Urinary bladder (tissue), 4 donors: Measurements from ENCODE around the gene CLSTN2. TPM values are rescaled to one million over a fixed set of nuclear protein-coding genes. Genes with fewer than 3 reads are reported as not detected.

ENCODE experiments used
- DNase-seq: peaks from one replicate; pipeline ENCODE4 v3.0.0-alpha.2; 2015; ENCODE audit errors: extremely low spot score
- H3K27ac ChIP-seq: one replicate; pipeline ENCODE4 v1.5.1; 2013; ENCODE audit warnings: low read depth, mild to moderate bottlenecking, moderate library complexity
- H3K36me3 ChIP-seq: one replicate; pipeline ENCODE4 v1.6.1; 2013; ENCODE audit warnings: mild to moderate bottlenecking, moderate library complexity; ENCODE audit not compliant: insufficient read depth
- H3K4me1 ChIP-seq: one replicate; pipeline ENCODE4 v1.6.1; 2013; ENCODE audit warnings: mild to moderate bottlenecking, moderate library complexity; ENCODE audit not compliant: insufficient read depth
- H3K4me3 ChIP-seq: one replicate; pipeline ENCODE4 v1.5.1; 2013; ENCODE audit warnings: low read depth, low read length
- whole genome bisulfite sequencing: extraction: QIAGEN DNeasy Blood & Tissue Kit; methylation state at CpG from one replicate; pipeline ENCODE4 v1.1.7; 2013; 5-methylcytosine and 5-hydroxymethylcytosine counted together
- polyA plus RNA-seq: library from polyadenylated mRNA; stranded (reverse); fragments of 200-250 nt; gene quantifications from one replicate; pipeline ENCODE4 v1.2.3, GENCODE V29; 2013
- total RNA-seq: library from RNA; depleted of rRNA; stranded (reverse); fragments of >200 nt; gene quantifications from one replicate; pipeline ENCODE4 v1.2.3, GENCODE V29; 2014
- donor health status: healthy with polysubstance abuse.
- donor health status: healthy.

CLSTN2 gene
- total and polyA plus RNA-seq, 2 donors: 1.1 to 4.9 TPM

DNA sequence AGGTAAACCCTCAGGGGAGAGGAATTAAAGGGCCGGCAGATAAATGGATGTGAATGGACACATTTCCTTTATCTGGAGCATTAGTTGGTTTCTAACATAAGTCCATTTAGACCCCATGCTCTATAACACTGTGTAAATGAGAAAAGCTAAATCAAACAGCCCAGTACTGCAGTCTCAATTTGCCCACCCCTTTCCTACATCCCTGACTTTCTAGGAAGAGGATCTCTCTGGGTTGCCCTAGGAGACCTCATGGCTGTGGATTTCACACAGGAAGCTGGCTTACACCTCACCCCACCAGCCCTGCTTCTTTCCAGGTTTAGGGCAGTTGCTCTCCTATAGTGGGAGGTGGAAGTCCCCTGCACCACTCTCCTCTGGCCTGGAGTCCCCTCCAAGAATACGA, 126.2 kb downstream of the CLSTN2 start:
- Histone ChIP-seq H3K36me3 (no peaks in the 10 kb centered on the region), H3K4me1 (no peaks in the 10 kb centered on the region), H3K4me3 (no peak overlapping the region), H3K27ac (no peak overlapping the region)
- no peak for DNase-seq
- WGBS: 80% methylated on average over 2 of the region's 2 CpGs

DNA sequence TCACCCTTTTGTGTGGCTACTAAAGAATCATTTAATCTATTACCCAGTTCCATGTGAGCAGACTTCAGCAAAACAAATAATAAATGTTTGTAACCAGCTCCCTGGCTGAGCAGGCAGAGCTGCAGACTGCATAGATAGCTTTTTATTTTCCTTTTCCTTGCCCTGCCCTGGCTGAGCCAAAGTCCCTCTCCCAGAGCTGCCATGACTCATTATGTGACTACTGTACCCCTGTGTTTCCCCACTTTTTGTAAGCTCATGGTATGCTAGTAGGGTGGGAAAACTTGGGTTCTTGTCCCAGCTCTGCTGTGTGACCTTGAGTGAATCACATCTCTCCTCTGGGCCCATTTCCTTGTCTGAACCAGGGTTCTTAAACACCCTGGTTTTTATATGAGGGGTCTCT, 127.5 kb downstream of the CLSTN2 start:
- DNase-seq: no peak
- Histone ChIP-seq H3K4me3 (no peak overlapping the region), H3K4me1 (no peaks in the 10 kb centered on the region), H3K36me3 (no peaks in the 10 kb centered on the region), H3K27ac (no peak overlapping the region)

DNA sequence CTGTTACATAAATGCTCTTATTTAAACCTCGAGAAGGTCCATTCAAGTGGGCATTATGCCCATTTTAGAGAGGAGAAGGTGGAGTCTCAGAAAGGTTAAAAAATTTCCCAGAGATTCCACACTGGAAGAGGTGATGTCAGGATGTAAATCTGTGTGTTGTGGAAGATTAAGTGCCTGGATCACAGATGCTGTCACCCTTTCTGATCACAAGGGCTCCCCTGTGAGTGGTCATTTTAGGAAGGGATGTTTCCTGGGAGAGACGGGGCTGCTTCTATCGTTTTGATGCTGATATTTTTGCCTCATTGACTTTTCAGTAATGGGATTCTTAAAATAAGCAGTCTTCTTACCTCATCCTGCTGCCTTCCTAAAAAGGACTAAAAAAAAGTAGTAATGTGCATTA, 132.5 kb downstream of the CLSTN2 start:
- WGBS: 49% methylated on average over 3 of the region's 3 CpGs
- DNase-seq: no peak
- no peaks in the 10 kb centered on the region for H3K4me1 ChIP-seq
- H3K36me3 ChIP-seq: no peaks in the 10 kb centered on the region
- no peak overlapping the region for H3K4me3 ChIP-seq
- H3K27ac ChIP-seq: no peak overlapping the region

DNA sequence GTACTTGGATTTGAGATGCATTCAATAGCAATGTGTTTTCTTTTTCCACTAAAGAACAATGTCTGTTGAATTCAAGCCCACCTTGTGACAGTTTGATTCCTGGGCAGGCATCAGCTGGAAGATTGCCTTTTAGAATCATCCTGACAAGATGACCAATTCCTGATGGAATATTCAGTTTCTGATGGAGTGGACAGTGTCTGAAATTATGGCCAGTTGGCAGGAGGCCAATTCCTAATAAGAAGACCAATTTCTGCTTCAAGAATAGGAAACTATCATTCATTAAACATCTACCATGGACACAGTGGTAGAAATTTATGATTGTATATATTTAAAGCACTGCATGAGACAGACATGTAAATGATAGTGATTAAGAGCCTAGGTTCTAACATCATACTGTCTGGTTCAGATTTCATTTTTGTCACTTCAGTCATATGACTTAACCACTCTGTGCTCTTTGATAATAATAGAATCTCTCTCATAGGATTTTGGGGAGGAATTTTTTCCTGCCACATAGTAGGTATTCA, 133.6 kb downstream of the CLSTN2 start:
- DNase-seq: no peak
- H3K4me3 ChIP-seq: no peak overlapping the region
- H3K4me1 ChIP-seq: no peaks in the 10 kb centered on the region
- H3K27ac ChIP-seq: no peak overlapping the region
- no peaks in the 10 kb centered on the region for H3K36me3 ChIP-seq

DNA sequence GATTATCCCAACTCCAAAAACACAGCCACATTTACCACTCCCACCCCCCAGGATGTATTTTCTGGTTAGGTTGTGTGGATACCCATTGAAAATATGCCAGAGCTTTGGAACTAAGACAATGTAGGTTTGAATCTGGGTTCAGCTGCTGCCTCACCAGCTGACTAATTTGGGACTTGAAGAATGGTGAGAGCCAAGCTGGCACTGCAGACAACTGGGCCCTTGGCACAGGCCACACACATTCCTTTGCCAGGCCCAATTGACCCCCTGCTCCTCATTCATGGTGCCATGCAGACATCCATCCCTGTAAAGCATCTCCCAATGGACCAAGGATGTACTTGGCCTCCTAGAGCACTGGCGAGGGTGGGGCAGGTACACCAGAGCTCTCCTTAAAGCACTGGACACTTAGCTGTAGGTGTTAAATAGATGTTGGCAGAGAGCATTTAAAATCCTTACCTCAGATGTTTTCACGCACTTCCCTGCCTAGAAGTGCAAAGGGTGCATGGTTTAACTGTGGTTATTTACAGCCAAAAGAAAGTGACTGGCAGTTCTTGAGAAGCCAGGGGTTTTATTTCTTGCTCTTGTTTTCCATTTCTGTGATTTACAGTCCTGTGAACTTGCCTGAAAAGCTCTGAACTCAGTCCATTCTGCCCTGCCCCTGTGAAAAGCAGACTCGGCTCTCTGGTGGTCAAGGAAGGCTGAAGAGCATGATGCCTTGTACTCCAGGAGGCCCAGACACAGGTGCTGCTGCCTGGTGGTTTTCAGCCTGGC, 138.5 kb downstream of the CLSTN2 start:
- H3K27ac ChIP-seq: no peak overlapping the region
- H3K4me3 ChIP-seq: no peak overlapping the region
- H3K36me3 ChIP-seq: no peaks in the 10 kb centered on the region
- DNase-seq: no peak
- no peaks in the 10 kb centered on the region for H3K4me1 ChIP-seq
- WGBS: 87% methylated on average over 3 of the region's 3 CpGs

DNA sequence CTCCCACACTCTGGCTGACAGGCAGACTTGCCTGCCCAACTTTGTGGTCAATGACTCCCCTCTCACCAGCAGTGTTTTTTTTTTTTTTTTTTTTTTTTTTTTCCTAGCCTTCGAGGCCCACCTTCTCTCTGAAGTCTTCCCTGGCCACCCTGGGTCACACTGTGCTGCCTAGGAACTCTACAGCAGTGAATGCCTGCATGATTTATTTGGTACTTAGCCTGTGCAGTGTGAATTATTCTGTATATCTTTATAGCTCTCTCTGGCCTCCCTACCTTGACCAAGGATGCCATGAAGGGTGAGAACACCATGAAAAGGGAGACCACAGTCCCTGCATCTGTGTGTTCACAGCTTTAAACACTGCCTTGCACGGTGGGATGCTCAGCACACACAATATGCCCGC, 141.6 kb downstream of the CLSTN2 start:
- H3K4me1 ChIP-seq: no peaks in the 10 kb centered on the region
- H3K27ac ChIP-seq: no peak overlapping the region
- WGBS: 80% methylated on average over 3 of the region's 3 CpGs
- no peak overlapping the region for H3K4me3 ChIP-seq
- no peak for DNase-seq
- no peaks in the 10 kb centered on the region for H3K36me3 ChIP-seq

DNA sequence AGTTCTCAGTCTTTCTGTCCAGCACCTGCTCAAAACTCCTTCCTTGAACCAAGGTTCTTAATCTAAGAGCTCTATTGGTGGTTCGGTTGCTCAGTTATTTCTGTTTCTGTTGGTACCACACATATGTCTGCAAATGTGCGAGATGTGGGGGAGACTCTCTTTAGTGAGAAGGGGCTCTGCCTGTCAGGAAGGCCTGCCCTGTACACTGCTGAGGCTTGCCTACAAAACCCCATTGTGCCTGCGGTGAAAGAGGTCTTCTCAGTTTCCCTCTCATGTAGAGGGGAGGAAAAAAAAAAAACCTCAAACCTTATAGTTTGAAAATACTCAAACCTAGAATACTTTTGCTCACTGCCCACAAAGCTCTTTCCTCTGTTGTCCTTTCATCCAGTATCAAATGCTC, 142.4 kb downstream of the CLSTN2 start:
- DNase-seq: no peak
- Histone ChIP-seq H3K4me1 (no peaks in the 10 kb centered on the region), H3K4me3 (no peak overlapping the region), H3K27ac (no peak overlapping the region), H3K36me3 (no peaks in the 10 kb centered on the region)
- WGBS: 97% methylated on average over 3 of the region's 3 CpGs

DNA sequence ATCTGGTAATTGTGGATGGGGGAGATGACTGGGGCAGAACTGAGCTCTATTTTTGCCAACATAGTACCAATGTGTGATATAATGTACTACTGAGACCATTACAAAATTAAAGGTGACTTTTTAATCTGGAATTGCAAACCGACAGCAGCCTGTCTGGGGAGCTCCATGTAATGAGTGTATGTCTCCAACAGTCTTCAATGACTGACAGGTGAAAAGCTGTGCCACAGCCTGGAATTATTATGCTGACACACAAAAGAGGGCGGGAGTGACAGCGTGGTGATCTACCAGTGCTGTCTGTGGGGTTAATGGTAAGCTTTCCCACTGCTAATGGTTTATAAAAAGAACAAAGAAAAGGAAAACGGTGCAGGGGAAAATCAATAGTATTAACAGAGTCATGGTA, 143.4 kb downstream of the CLSTN2 start:
- Histone ChIP-seq H3K4me1 (no peaks in the 10 kb centered on the region), H3K4me3 (no peak overlapping the region), H3K27ac (no peak overlapping the region), H3K36me3 (no peaks in the 10 kb centered on the region)
- 82% methylated on average over 4 of the region's 4 CpGs for WGBS
- DNase-seq: no peak

DNA sequence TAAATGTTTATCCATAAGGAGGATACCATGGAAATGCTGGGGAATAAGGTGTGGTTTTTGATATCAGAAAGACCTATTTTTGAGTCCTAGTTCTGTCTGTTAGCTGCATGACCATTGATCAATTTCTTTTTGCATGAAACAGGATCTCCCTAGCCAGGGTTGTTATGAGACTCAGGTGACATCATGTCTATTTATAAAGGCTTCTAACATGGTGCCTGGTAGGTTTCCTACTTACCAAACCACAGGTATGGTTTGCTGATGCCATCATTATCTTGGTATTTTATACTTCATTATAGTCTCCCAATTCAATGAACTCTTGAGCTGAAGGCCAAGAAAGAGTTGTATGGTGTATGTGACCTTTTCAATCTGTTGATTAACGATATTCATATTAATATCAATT, 144.0 kb downstream of the CLSTN2 start:
- no peak overlapping the region for H3K27ac ChIP-seq
- no peak overlapping the region for H3K4me3 ChIP-seq
- H3K4me1 ChIP-seq: no peaks in the 10 kb centered on the region
- no peaks in the 10 kb centered on the region for H3K36me3 ChIP-seq
- DNase-seq: no peak
- 92% methylated on average over 1 of the region's 1 CpG for WGBS

DNA sequence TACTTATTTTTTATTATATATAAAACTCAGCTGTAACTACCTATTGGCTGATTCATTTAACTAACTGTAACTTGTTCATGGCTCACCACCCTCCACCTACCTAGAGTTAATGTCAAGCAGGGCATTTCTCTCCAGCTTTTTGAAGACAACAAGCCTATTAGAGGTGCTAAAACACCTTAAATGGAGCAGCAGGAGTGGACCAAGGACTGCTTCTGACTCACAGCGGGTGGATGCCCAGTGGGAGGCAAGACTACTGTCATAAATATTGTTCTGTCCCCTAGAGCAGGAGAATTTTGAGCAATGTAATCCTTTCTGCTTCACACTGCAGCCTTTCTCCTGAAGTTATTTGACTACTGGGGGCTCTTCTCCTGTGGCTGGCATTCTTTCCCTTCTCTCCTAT, 146.9 kb downstream of the CLSTN2 start:
- no peak overlapping the region for H3K27ac ChIP-seq
- no peaks in the 10 kb centered on the region for H3K36me3 ChIP-seq
- H3K4me1 ChIP-seq: no peaks in the 10 kb centered on the region
- 71% methylated on average over 1 of the region's 1 CpG for WGBS
- no peak for DNase-seq
- H3K4me3 ChIP-seq: no peak overlapping the region

DNA sequence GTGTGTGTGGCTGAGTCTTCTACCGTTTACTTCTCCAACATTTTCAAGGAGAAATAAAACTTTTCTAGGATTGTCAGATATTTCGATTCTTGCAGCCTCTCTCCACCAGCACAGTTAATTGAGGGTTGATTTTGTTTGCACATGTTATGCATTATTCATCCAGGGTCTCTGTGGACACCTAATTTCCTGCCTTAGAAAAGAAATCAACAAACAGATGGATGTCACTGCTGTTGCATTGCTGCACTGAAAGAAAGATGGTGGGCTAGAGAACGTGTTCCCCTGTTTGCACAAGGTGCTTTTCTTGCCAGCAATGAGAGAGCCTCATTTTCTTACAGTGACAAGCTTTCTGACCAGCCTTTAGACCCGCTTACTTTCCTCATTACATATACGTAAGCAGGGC, 150.0 kb downstream of the CLSTN2 start:
- DNase-seq: no peak
- no peaks in the 10 kb centered on the region for H3K36me3 ChIP-seq
- H3K4me1 ChIP-seq: no peaks in the 10 kb centered on the region
- no peak overlapping the region for H3K4me3 ChIP-seq
- no peak overlapping the region for H3K27ac ChIP-seq
- 79% methylated on average over 5 of the region's 5 CpGs for WGBS

DNA sequence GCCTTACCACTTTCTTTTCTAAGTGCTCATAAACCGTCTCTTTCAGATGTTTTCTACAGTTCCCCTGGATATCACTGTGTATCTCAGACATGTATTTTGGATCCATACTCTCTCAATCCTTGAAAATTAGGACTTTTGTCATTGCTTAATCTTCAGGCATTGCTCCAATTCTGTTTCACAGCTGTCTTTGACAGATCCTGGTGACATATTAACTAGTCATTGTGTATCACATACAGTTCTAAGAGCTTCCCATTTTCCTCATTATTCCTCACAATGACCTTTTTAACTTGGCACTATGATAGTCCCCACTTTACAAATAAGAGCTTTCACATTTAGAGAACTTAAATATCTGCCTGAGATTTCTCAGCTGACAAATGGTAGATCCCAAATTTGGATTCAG, 151.7 kb downstream of the CLSTN2 start:
- WGBS: 78% methylated on average over 1 of the region's 1 CpG
- DNase-seq: no peak

DNA sequence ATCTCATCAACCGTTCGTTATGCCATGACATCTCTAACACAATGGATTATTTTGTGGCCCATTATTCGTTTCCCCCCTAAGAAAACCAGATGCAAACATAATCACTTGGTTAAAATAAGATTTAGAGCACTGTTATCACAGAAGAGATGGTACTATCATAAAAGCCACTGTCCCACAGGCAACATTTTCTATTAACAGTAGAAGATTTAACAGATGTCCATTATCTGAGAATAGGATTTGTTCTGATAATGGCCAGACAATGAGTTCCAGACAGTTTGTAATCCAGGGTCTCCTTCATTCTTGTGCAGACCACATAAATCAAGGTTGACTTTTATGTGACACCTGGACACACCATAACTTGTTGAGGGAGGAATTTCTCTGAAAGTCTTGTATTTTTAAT, 153.1 kb downstream of the CLSTN2 start:
- Histone ChIP-seq H3K27ac (no peak overlapping the region), H3K4me1 (no peaks in the 10 kb centered on the region), H3K36me3 (no peaks in the 10 kb centered on the region), H3K4me3 (no peak overlapping the region)
- DNase-seq: no peak
- WGBS: 67% methylated on average over 3 of the region's 3 CpGs

More for the DNA sequence above, 151.7 kb downstream of the CLSTN2 start:
- Histone ChIP-seq H3K36me3 (no peaks in the 10 kb centered on the region), H3K27ac (no peak overlapping the region), H3K4me1 (no peaks in the 10 kb centered on the region), H3K4me3 (no peak overlapping the region)

DNA sequence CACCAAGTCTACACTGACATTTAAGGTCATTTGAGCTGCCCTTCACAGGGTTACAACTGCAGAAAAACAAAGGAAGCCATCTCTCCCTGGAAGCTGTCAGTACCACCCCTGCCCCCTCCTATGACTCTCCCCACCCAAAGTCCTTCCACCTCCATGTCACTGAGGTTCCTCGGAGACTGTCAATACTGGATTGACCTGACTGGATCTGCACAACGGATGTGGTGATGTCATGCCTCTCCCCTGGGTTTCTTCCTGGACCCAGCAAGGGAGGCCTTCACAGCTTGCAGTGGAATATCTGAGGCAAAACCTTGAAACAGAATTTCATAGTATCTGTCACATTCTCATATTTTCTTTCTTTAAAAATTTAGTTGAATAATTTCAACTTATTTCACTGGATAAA, 153.5 kb downstream of the CLSTN2 start:
- WGBS: 68% methylated on average over 2 of the region's 2 CpGs
- Histone ChIP-seq H3K27ac (no peak overlapping the region), H3K36me3 (no peaks in the 10 kb centered on the region), H3K4me1 (no peaks in the 10 kb centered on the region), H3K4me3 (no peak overlapping the region)
- DNase-seq: no peak
